Stimulated activated CD4-positive, alpha-beta T cell treated with anti-CD3 and anti-CD28 coated beads, Interleukin-4, amount 100 ng/mL, for 4 hours (primary cell): ENCODE measurements around the gene PIPOX.
"Not testable (repeated sequence)": the region's sequence is repeated elsewhere in the genome, so short reads cannot be mapped to it uniquely, and the experiment has no call there.

Source experiments
- DNase-seq, 2 experiments: peaks; one replicate each; pipeline ENCODE4 v3.0.0-alpha.2; 2020

Gene PIPOX

DNA sequence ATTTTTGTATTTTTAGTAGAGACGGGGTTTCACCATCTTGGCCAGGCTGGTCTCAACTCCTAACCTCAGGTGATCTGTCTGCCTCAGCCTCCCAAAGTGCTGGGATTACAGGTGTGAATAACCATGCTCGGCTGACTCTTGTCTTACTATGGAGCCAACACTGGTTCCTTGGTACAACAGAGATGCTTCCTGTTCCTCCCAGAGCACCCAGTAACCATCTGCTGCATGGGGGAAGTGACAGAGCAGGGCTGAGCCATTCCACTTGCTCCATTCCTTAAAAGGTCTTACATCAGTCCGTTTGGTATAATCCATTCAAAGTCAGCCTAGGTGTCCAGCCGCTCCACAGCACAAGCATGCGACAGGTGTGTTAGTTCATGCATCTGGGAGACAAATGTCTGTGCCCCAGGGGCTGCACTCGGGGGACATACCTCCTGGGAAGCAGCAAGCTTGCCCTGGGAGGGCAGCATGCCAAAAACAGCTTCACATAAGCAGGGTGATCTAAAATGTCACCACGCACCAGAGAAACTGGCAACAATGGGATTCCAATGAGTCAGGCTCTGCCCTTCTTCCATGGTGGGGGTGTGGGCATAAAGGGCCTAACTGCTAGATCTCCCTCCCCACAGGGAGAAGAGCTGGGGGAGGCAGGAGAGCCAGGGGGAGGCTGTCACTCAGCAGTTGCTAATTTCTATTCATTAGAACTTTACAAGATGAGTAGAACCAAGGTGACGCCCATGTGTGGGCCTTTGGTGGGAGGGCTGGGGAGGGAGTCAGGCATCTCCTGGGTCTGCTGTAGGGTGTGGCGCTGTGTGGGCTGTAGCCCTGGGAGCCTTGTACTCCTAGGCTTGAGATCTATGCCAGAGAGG lies 35.5 kb downstream of the PIPOX start:
- DNase-seq: no peak

- no peak for DNase-seq
These were observed 36.5 kb downstream of the PIPOX start for GRCh38 chr17:29079433-29079832.

- no peak for DNase-seq
These were observed 36.9 kb downstream of the PIPOX start for GRCh38 chr17:29079887-29080286.

- DNase-seq: no peak
These were observed 37.4 kb downstream of the PIPOX start for GRCh38 chr17:29080323-29080722.

- no peak for DNase-seq
These were observed 38.0 kb downstream of the PIPOX start for GRCh38 chr17:29080965-29081364.

GRCh38 chr17:29084541-29085146 lies 41.7 kb downstream of the PIPOX start:
- DNase-seq: no peak

DNA sequence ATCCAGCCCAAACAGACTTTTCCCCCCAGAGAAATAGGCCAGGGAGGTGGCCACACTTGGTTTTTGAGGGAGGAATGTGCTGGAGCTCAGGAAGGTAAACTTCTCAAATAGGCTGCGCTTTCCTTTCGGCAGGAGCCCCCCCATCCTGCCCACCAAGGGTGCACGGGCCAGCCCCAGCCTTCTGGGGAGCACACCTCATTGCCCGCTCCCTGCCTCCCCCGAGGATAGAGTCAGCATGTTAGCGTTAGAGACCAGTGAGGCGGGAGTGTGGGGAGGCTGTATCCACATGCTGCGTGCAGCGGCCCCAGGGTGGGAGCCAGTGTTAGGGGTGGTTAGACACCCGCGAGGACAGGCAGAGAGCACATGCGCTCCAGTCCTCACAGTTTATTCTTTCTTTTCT lies 42.3 kb downstream of the PIPOX start:
- no peak for DNase-seq

DNA sequence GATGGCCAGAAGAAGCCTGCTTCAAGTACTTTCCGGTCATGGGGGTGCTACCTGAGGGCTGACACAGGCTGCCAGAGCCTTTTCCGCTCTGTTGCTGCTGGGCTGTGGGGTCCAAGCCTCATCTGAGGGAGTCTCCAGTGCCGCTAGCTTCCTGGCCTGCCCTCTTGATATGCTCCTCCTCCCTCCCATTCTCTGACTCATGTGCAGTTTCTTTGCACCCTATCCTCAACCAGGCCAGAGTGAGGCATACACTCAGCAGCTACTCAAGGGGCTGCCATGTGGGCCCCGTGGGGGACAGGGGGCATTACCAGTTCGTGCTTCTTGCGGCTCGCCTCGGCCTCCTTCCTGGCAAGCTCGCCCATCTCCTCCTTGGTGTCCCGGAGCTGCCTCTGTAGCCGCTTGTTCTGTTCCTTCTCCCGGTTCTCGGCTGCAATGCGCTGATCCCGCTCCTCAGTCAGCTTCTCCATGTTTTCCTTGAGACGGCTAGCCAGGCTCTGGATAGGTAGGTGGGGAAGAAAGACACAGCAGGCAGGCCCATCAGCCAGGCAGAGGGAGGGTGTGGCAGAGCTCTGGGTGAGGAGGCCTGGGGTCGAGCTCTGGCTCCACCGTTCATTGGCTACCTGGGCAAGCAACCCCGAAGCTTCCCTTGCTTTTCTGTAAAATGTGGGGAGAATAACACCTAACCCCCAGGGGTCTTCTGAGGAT lies 43.8 kb downstream of the PIPOX start:
- no peak for DNase-seq

DNA sequence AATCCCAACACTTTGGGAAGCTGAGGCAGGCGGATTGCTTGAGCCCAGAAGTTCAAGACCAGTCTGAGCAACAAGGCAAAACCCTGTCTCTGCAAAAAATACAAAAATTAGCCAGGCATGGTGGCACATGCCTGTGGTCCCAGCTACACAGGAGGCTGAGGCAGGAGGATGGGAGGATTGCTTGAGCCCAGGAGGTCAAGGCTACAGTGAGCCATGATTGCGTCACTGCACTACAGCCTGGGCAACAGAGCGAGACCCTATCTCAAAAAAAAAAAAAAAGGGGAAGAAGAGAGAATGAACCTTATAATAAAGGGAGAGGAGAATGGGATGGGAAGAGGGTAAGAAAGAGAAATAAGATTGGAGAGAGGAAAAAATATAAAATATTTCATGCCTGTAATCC lies 45.8 kb downstream of the PIPOX start:
- not testable (repeated sequence) for DNase-seq

DNA sequence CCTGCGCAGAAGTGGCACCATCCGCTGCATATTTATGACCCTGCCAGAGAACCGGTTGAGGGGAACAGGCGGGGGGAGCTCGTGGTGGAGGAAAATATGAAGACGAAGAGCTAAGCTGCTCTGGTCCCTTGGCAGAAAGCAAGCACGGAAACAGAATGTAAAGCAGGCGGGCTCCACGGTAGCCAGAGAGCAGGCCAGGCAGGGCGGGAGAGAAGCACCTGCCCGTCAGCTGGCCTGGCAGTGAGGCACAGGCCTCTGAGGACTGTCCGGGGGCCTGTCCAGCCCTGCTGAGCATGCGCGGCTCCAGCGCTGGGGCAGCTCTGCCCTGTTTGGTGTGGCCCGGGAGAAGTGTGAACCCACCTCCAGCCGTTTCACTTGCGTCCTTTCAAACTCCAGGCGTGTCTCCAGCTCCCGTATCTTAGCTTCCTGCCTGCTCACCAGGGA lies 46.7 kb downstream of the PIPOX start:
- DNase-seq: no peak

GRCh38 chr17:29090108-29090507 lies 47.2 kb downstream of the PIPOX start:
- no peak for DNase-seq

GRCh38 chr17:29090750-29091605 lies 48.0 kb downstream of the PIPOX start:
- no peak for DNase-seq

DNA sequence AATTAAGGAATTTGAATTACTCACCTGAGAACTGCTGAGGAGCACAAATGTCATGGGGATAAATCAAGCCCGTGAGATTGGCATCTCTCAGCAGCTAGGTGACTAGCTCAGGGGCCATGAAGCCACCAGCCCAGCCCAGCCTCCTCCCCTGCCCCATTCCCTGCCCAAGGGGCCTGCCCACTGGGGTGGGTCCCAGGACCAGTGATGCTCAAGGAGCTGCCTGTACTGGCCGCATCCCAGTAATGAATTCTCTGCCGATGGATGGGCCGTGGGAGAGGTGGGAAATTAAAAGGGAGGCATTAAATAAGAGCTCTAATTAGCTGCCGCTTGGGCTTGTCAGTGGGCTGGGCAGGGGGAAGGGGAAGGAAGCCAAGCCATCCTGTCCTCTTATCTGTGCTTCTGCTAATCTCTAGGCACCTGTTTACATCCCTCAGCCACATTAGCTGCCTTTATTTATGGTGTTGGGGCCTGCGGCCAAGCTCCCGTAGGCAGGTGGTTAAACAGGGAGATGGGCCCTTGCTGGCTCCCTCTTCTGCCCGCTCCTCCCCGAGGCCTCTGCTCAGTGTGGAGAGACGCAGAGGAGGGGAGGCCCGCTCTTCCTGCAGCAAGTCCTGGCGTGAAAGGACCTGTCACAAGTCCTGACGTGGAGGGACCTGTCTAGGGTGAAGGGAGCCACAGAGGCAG lies 48.8 kb downstream of the PIPOX start:
- DNase-seq: no peak

GRCh38 chr17:29093090-29093871 lies 50.3 kb downstream of the PIPOX start:
- no peak for DNase-seq

- DNase-seq: no peak
These were observed 51.3 kb downstream of the PIPOX start for GRCh38 chr17:29094101-29094708.

GRCh38 chr17:29095439-29095838 lies 52.5 kb downstream of the PIPOX start:
- no peak for DNase-seq

GRCh38 chr17:29096094-29096493 lies 53.2 kb downstream of the PIPOX start:
- no peak for DNase-seq

GRCh38 chr17:29099527-29099926 lies 56.6 kb downstream of the PIPOX start:
- DNase-seq: no peak

- no peak for DNase-seq
These were observed 57.4 kb downstream of the PIPOX start for GRCh38 chr17:29100296-29100695.

DNA sequence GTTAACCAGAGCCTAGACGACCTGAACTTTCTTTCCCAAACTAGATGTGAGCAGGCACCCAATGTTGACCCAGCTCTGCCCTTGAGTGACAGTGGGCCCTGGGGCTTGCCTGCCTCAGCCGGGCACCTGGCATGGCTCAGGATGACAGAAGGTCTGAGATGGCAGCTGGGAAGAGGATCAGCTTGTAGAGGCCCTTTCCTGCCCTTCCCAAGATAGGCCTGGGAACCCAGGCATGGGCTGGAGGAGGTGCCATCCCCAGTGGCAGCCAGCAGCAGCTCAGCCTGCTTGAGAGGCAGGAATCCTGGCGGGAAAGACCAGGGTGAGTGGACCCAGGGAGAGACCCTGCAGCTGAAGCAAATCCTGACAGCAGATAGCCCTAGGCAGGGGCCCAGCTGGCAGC lies 59.1 kb downstream of the PIPOX start:
- no peak for DNase-seq

DNA sequence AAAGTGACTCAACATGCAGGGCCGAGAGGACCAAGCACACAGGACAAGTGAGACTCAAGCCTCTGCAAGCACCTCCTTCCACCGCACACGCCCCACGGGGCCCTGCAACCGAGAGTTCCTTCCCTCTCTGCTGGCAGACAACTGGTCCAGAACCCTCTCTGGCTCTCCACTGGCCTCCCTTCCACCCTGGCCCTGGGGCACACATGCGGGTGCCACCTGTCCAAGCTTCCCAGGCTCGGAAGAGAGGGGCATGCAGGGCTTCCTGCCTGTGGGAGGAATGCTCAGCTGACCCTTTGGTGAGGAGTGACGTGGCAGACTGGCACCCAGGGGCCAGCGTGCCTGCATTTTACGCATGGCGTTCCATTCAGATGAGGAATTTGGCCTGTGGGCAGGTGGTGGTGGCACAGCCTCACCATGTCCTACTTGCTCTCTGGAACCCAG lies 59.8 kb downstream of the PIPOX start:
- no peak for DNase-seq
